Measurements from ENCODE around the gene CD79B.
"Not testable (repeated sequence)": the region's sequence is repeated elsewhere in the genome, so short reads cannot be mapped to it uniquely, and the experiment has no call there.

The CD79B gene

GRCh38 chr17:63911041-63911635 is 21.0 kb downstream of the CD79B start, which contains the start of gene CSHL1:
CSHL1 (minus strand) TSS chr17:63911258; CDS start chr17:63911196, 62 bp downstream.
- Histone ChIP-seq H3K9me3 (replicated peaks; ENCODE audit: insufficient read depth, low read length) (no peaks in the 10 kb centered on the region), H4K20me1 (ENCODE audit: insufficient read depth, low read length) (no peaks in the 10 kb centered on the region), H3K27me3 (replicated peaks; ENCODE audit: insufficient read depth, low read length) (no peaks in the 10 kb centered on the region; the same call in 1 of the 2 replicates), H3K36me3 (replicated peaks; ENCODE audit: insufficient read depth, low read length) (no peaks in the 10 kb centered on the region), H3K4me2 (ENCODE audit: low read depth, low read length) (no peak within 1 kb of the TSS), H3F3A (ENCODE audit: insufficient read depth, low read length) (no peaks in the 10 kb centered on the region), H3K9ac (ENCODE audit: low read length) (no peak within 1 kb of the TSS), H3K4me1 (ENCODE audit: low read length) (no peaks in the 10 kb centered on the region), H3K27ac (ENCODE audit: low read length) (no peak within 1 kb of the TSS), H3K9me2 (replicated peaks; ENCODE audit: insufficient read depth, low read length) (no peaks in the 10 kb centered on the region), H2AFZ (ENCODE audit: low read length) (no peak within 1 kb of the TSS), H3K4me3 (ENCODE audit: low read length) (no peak within 1 kb of the TSS), H3K79me2 (ENCODE audit: low read length) (no peaks in the 10 kb centered on the region)
- no peak for TF ChIP-seq EZH2 (optimal IDR thresholded peaks at IDR 0.05; ENCODE audit: low read depth, low read length)
- TF ChIP-seq CTCF (IDR thresholded peaks at IDR 0.05; ENCODE audit: low read length): no peak
- TF ChIP-seq EZH2phosphoT487 (IDR thresholded peaks at IDR 0.05; ENCODE audit: low read length): no peak
- no peak for DNase-seq

DNA sequence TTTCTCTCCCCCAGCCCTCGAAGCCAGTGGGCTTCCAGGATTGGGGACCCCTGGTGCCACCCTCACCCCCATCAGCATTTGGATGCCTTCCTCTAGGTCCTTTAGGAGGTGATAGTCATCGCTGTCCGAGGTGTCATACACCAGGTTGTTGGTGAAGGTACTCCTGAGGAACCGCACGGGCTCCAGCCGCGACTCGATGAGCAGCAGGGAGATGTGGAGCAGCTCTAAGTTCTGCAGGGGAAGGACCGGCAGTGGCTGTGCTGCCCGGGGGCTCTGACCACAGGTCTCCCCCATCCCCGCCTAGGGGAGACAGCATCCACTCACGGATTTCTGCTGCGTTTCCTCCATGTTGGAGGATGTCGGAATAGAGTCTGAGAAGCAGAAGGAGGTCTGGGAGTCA is 22.0 kb downstream of the CD79B start:
- Histone ChIP-seq H4K20me1 (ENCODE audit: insufficient read depth, low read length) (no peaks in the 10 kb centered on the region), H3K9ac (ENCODE audit: low read length) (no peak overlapping the region), H3K4me2 (ENCODE audit: low read depth, low read length) (no peak overlapping the region), H3K27ac (ENCODE audit: low read length) (no peak overlapping the region), H3K9me3 (replicated peaks; ENCODE audit: insufficient read depth, low read length) (no peaks in the 10 kb centered on the region), H2AFZ (ENCODE audit: low read length) (no peak overlapping the region), H3K4me3 (ENCODE audit: low read length) (no peak overlapping the region), H3F3A (ENCODE audit: insufficient read depth, low read length) (no peaks in the 10 kb centered on the region), H3K9me2 (replicated peaks; ENCODE audit: insufficient read depth, low read length) (no peaks in the 10 kb centered on the region), H3K4me1 (ENCODE audit: low read length) (no peaks in the 10 kb centered on the region), H3K79me2 (ENCODE audit: low read length) (no peaks in the 10 kb centered on the region), H3K27me3 (replicated peaks; ENCODE audit: insufficient read depth, low read length) (no peaks in the 10 kb centered on the region; the same call in 1 of the 2 replicates), H3K36me3 (replicated peaks; ENCODE audit: insufficient read depth, low read length) (no peaks in the 10 kb centered on the region)
- no peak for TF ChIP-seq CTCF (IDR thresholded peaks at IDR 0.05; ENCODE audit: low read length)
- DNase-seq: no peak

DNA sequence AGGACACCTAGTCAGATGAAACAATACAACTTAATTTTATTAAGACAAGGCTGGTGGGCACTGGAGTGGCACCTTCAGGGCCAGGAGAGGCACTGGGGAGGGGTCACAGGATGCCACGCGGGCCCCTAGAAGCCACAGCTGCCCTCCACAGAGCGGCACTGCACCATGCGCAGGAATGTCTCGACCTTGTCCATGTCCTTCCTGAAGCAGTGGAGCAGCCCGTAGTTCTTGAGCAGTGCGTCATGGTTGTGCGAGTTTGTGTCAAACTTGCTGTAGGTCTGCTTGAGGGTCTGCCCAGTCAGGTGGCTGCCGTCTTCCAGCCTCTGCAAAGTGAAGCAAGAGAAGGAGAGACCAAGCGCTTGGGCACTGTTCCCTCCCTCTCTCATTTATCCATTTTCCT is 22.5 kb downstream of the CD79B start:
- H3K4me1 ChIP-seq (ENCODE audit: low read length); H3K9ac ChIP-seq (ENCODE audit: low read length); H3K36me3 ChIP-seq (replicated peaks; ENCODE audit: insufficient read depth, low read length); H3K9me2 ChIP-seq (replicated peaks; ENCODE audit: insufficient read depth, low read length); H3K9me3 ChIP-seq (replicated peaks; ENCODE audit: insufficient read depth, low read length); DNase-seq; H3K79me2 ChIP-seq (ENCODE audit: low read length); H2AFZ ChIP-seq (ENCODE audit: low read length); H3K4me2 ChIP-seq (ENCODE audit: low read depth, low read length); H3K27me3 ChIP-seq (replicated peaks; ENCODE audit: insufficient read depth, low read length); H4K20me1 ChIP-seq (ENCODE audit: insufficient read depth, low read length); H3K4me3 ChIP-seq (ENCODE audit: low read length); H3F3A ChIP-seq (ENCODE audit: insufficient read depth, low read length); H3K27ac ChIP-seq (ENCODE audit: low read length): not testable (repeated sequence)

DNA sequence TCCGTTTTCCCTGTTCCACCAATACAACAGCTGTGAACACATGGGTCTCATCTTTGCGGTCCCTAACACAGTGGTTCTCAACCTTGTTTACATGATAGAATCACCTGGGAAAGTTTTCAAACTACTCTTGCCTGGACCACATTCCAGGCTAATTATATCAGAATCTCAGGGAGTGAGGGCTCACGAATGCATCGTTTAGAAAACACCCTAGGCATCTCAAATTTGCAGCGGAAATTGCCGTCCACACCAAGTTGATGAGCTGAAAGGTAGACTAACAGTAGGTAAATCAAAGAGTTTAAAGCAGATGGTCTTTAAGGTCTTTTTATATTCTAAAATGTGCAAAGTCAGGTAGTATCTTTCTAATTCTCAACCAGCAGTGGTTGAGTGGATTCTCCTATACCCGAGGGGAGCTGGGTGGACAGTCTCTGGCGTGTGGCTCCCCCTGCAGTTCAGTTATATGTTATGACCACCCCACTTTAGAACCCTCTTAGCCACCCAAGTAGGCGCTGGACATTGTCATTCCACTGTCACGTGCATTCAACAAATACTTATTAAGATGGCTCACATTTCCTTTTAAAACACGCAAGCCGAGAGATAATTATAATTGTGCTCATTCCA is 24.9 kb downstream of the CD79B start:
- not testable (repeated sequence) for H3K9me3 ChIP-seq (replicated peaks; ENCODE audit: insufficient read depth, low read length); H3K79me2 ChIP-seq (ENCODE audit: low read length); H3K4me2 ChIP-seq (ENCODE audit: low read depth, low read length); DNase-seq; H3F3A ChIP-seq (ENCODE audit: insufficient read depth, low read length); H3K36me3 ChIP-seq (replicated peaks; ENCODE audit: insufficient read depth, low read length); H3K4me1 ChIP-seq (ENCODE audit: low read length); H3K4me3 ChIP-seq (ENCODE audit: low read length); H3K27ac ChIP-seq (ENCODE audit: low read length); H2AFZ ChIP-seq (ENCODE audit: low read length); H4K20me1 ChIP-seq (ENCODE audit: insufficient read depth, low read length); H3K9ac ChIP-seq (ENCODE audit: low read length); H3K27me3 ChIP-seq (replicated peaks; ENCODE audit: insufficient read depth, low read length); H3K9me2 ChIP-seq (replicated peaks; ENCODE audit: insufficient read depth, low read length)

- not testable (repeated sequence) for H3K9me2 ChIP-seq (replicated peaks; ENCODE audit: insufficient read depth, low read length); H3K79me2 ChIP-seq (ENCODE audit: low read length); H2AFZ ChIP-seq (ENCODE audit: low read length)
These were observed 27.3 kb downstream of the CD79B start for GRCh38 chr17:63904796-63905195.

More at GRCh38 chr17:63904796-63905195, 27.3 kb downstream of the CD79B start:
- DNase-seq; H3K4me3 ChIP-seq (ENCODE audit: low read length); H4K20me1 ChIP-seq (ENCODE audit: insufficient read depth, low read length); H3K4me1 ChIP-seq (ENCODE audit: low read length); H3K9me3 ChIP-seq (replicated peaks; ENCODE audit: insufficient read depth, low read length); H3K27ac ChIP-seq (ENCODE audit: low read length); H3K4me2 ChIP-seq (ENCODE audit: low read depth, low read length); H3K36me3 ChIP-seq (replicated peaks; ENCODE audit: insufficient read depth, low read length); H3K9ac ChIP-seq (ENCODE audit: low read length); H3F3A ChIP-seq (ENCODE audit: insufficient read depth, low read length); H3K27me3 ChIP-seq (replicated peaks; ENCODE audit: insufficient read depth, low read length): not testable (repeated sequence)
